OCI-LY3 (cell line): ENCODE results near the gene DNAJC28.

Experiments used
- H2AFZ ChIP-seq: fragments of 200-600, 300-600 bp; shearing (Covaris generic); 2 replicates; pipeline ENCODE4 v1.6.0; 2014; ENCODE audit warnings: antibody characterized with exemption, low read depth, low read length
- H3K27ac ChIP-seq: fragments of 200-600, 300-600 bp; sonication (generic); 2 replicates; pipeline ENCODE4 v1.5.1; 2014; ENCODE audit warnings: mild to moderate bottlenecking, low read length, moderate library complexity, mixed read lengths
- H3K27me3 ChIP-seq: fragments of 200-600, 300-600 bp; sonication (generic); 2 replicates; pipeline ENCODE4 v1.6.1; 2014; ENCODE audit warnings: low read depth, low read length, mixed read lengths
- H3K36me3 ChIP-seq: fragments of 200-600, 300-600 bp; sonication (generic); replicated peaks from 2 replicates; pipeline ENCODE3; 2014; ENCODE audit warnings: low read depth, low read length, mixed read lengths
- H3K4me1 ChIP-seq: fragments of 300-600, 200-600 bp; sonication (generic); 2 replicates; pipeline ENCODE4 v1.6.1; 2014; ENCODE audit warnings: low read length, mixed read lengths
- H3K4me2 ChIP-seq: fragments of 200-600, 300-600 bp; sonication (generic); 2 replicates; pipeline ENCODE4 v1.6.1; 2014; ENCODE audit warnings: low read length, mixed read lengths
- H3K4me3 ChIP-seq: fragments of 300-600, 200-600 bp; sonication (generic); 2 replicates; pipeline ENCODE4 v1.5.1; 2014; ENCODE audit warnings: antibody characterized with exemption, mild to moderate bottlenecking, low read length, moderate library complexity
- H3K79me2 ChIP-seq: fragments of 300-600, 200-600 bp; shearing (Covaris generic); 2 replicates; pipeline ENCODE4 v1.6.1; 2014; ENCODE audit warnings: mild to moderate bottlenecking, low read length, mixed read lengths
- H3K9ac ChIP-seq: fragments of 300-600, 200-600 bp; shearing (Covaris generic); 2 replicates; pipeline ENCODE4 v1.6.0; 2014; ENCODE audit warnings: mild to moderate bottlenecking, low read length, moderate library complexity
- H3K9me3 ChIP-seq: fragments of 200-600, 300-600 bp; shearing (Covaris generic); 2 replicates; pipeline ENCODE4 v1.6.1; 2014; ENCODE audit warnings: low read length, mixed read lengths; ENCODE audit not compliant: insufficient read depth
- H4K20me1 ChIP-seq: fragments of 200-600, 300-600 bp; sonication (generic); 2 replicates; pipeline ENCODE4 v1.6.1; 2016; ENCODE audit warnings: low read length, mixed read lengths; ENCODE audit not compliant: insufficient read depth
- CTCF ChIP-seq: fragments of 200-600, 300-600 bp; sonication (generic); IDR thresholded peaks from 2 replicates; pipeline ENCODE4 v1.5.1; 2014; ENCODE audit warnings: antibody characterized with exemption, low read length, low read depth
- EZH2phosphoT487 ChIP-seq: fragments of 200-600 bp; shearing (Covaris generic); IDR thresholded peaks from 2 replicates; pipeline ENCODE4 v1.6.1; 2018; ENCODE audit warnings: antibody characterized with exemption, mixed run types, low read depth

DNAJC28 gene

DNA sequence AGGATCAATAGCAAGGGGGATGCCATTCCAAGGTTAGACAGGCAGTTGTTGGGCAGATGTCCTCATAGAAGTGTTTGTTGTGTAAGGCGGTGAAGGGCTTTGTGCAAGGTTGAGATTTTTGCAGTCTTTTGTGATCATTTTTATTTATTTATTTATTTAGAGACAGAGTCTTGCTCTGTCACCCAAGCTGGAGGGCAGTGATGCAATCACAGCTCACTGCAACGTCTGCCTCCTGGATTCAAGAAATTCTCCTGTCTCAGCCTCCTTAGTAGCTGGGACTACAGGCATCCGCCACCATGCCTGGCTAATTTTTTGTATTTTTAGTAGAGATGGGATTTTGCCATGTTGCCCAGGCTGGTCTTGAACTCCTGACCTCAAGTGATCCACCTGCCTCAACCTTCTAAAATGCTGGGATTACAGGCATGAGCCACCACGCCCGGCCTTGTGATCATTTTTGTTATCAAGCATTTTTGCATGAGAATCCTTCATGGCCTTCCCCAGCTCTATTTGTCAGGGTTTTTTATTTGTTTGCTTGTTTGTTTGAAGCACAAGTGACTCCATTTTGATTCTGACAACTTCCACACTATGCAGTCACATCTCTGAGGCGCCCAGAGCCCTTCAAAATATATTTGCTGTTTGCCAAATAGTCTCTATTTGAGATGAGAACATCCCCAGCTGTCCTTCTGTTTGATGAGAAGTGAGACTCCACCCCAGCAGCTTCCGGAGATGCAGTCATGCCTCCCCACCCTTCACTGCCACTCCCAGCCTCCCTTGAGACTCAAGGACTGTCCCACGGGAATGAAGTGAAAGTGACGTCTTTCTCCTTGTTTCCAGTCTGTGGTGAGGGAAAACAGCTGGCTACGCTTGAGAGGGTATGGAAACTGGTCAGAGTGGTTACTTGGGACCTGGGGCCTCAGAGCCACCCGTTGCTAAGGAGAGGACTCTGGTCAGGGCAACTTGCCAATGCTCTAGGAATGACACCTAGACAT lies 49.7 kb downstream of the DNAJC28 start:
- Histone ChIP-seq H3K4me1 (peaks cover 14% of the 10 kb centered on the region), H3K9me3 (no peaks in the 10 kb centered on the region), H4K20me1 (no peaks in the 10 kb centered on the region), H3K4me3 (no peak overlapping the region), H3K36me3 (peaks cover 8% of the 10 kb centered on the region), H3K27ac (no peak overlapping the region), H3K27me3 (no peaks in the 10 kb centered on the region), H3K9ac (no peak overlapping the region), H3K79me2 (no peaks in the 10 kb centered on the region), H3K4me2 (no peak overlapping the region), H2AFZ (no peak overlapping the region)
- TF ChIP-seq CTCF, result no peak
- no peak for TF ChIP-seq EZH2phosphoT487
